ENCODE results near the gene HLA-DQB2.
"Not testable (repeated sequence)": the region's sequence is repeated elsewhere in the genome, so short reads cannot be mapped to it uniquely, and the experiment has no call there.

The HLA-DQB2 gene

DNA sequence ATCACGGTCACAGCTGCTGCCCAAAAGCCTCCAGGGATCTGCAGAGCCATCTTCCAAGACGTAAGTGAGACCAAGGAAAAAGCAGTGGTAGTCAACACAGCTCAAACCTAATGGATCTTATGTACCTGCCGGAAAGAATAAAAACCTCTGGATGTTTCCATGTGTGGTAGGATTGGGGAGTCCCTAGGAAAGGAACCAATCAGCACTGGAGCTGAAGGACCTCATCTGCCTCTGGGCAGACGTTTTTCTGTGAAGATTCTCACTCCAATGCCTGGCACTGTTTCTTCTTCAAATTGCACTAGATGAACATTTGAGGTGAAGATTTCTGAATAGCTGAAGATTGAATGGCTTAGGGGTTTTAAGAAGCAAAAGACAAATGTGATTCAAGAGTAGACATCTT lies at the start of gene HLA-DQB2:
HLA-DQB2 (minus strand) TSS at position 112 of the 400 bp plus-strand sequence; CDS start at position 50, 62 bp downstream.
- no peak for DNase-seq (ENCODE audit: extremely low read depth in 1 of 2, low read depth in 1 of 2)

DNA sequence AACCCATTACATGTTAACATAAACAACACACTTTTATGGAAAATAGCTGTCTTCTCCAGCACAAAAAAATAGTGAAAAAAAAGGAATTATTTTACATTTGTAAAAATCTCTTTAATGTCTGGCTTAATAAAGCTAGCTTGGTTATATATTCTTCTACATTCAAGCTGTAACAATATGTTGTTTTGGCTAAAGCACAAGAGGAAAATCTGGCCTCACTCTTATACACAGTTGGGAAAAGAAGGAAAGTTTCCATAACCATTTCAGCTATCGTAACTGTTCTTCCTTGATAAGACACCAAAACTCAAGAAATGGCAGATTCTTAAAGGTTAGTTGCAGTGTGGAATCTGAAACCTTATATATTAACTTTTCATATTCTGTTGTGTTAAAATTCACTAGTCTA lies 45.8 kb upstream of the HLA-DQB2 start:
- DNase-seq (ENCODE audit: extremely low read depth in 1 of 2, low read depth in 1 of 2) = no peak

DNA sequence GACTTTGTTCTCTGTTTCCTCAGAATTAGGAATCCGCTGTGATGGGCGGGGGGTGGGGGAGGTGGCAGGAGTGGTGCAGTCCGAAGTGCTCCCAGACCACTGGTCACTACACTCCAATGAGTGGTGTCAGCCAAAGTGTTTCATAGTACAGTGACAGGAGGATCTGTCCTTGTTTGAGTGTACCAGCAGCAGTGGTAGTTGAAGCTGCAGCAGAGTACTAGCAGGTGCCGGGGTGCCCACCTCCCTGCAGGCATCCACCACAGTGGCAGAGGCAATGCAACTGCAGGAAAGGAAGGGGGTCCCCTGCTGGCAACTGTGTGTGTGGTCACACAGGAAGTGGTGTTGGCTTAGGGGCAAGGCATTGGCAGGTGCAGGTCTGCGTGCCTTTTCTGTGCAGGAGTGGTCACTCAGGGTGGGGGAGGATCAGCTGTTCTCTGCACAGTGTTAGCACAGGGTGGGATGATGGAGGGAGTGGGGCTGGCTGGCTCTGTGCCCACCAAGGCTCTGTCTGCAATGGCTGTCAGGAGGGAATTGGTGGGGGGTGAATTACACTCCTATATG lies 43.8 kb upstream of the HLA-DQB2 start:
- no peak for DNase-seq (ENCODE audit: extremely low read depth in 1 of 2, low read depth in 1 of 2)

DNA sequence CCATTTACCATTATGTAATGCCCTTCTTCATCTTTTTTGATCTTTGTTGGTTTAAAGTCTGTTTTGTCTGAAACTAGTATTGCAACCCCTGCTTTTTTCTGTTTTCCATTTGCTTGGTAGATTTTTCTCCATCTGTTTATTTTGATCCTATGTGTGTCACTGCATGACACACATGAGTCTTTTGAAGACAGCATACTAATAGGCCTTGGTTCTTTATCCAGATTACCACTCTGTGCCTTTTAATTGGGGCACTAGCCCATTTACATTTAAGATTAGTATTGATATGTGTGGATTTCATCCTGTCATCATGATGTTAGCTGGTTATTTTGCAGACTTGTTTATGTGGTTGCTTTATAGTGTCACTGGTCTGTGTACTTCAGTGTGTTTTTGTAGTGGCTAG lies 42.1 kb upstream of the HLA-DQB2 start:
- DNase-seq (ENCODE audit: extremely low read depth in 1 of 2, low read depth in 1 of 2) = not testable (repeated sequence)

DNA sequence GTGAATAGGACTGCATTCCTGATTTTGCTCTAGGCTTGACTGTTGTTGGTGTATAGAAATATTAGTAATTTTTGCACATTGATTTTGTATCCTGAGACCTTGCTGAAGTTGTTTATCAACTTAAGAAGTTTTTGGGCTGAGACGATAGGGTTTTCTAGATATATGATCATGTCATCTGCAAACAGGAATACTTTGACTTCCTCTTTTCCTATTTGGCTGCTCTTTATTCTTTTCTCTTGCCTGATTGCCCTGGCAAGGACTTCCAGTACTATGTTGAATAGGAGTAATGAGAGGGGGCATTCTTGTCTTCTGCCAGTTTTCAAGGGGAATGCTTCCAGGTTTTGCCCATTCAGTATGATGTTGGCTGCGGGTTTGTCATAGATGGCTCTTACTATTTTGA lies 40.1 kb upstream of the HLA-DQB2 start:
- no peak for DNase-seq (ENCODE audit: extremely low read depth in 1 of 2, low read depth in 1 of 2)

DNA sequence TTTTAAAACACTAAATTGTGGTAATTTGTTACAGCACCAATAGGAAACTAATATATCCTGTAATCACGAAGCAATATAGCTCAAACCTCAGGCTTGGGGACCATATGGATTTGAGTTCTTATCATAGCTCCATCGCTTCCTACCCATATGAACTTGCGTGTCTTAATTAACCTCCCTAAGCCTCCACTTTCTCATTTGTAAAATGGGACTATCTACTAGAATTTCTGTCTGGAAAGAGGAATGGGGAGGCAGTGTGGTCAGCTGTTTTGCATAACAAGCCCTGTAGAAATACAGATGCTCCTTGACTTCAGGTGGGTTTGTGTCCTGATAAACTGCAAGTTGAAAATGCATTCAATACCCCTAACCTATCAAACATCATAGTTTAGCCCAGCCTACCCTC lies 36.4 kb upstream of the HLA-DQB2 start:
- DNase-seq (ENCODE audit: extremely low read depth in 1 of 2, low read depth in 1 of 2) = no peak

DNA sequence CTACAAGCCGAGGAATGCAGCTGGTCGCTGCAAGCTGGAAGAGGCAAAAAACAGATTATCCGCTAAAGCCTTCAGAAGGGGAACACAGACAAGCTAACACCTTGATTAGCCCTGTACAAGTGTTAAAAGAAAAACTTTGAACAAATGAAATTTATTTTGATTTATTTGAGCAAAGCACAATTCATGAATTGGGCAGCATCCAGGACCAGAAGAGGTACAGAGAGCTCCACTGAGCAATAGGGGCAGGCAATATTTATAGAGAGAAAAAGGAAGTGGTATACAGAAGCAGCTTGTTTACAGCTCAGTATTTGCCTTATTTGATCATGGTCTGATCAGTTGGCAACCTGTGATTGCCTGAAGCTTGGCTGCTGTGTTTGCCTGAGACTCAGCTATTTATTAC lies 35.8 kb upstream of the HLA-DQB2 start:
- no peak for DNase-seq (ENCODE audit: extremely low read depth in 1 of 2, low read depth in 1 of 2)

DNA sequence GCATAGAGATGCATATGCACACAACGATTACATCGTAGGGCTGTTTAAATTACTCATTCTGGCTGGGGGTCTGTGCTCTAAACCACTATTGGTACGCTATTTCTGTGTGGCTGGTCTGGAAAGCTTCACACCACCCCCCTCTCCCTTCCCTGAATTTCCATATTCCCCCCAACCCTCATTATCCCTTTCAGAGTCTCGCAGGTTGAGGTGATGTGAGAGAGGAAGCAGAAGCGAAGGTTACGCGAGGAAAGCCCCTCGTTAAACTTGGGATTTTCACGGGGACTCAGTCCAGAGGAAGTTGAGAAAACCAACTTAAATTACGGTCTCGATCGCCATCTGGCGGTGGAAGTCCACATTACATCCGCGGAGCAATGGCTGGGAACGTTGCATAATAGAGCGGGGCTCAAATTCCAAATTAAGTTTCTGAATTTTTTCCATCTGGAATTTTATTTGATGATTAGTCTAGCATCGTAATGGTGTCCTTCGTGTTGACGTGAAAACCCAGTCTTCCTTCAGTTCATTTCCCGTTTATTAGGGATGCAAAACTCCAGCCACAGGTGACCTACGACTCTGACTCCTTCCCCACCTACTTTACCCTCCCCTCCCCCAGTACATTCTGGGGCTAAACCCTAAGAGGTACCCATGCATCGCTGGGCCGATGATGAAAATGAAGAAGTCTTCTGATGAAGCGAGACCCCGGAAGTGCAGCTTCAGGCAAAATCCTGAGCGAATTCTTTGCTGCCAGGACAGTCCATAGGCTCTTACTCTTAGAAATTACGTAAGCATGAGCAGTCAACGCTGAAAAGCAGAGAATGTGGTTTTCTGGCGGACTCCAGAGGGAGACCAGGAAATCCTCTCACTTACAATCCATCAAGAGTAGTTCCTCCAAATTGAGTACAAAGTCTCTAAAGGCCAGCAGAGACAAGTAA lies 33.8 kb upstream of the HLA-DQB2 start:
- peak; percentile 25 to 39 for DNase-seq (ENCODE audit: extremely low read depth in 1 of 2, low read depth in 1 of 2)

DNA sequence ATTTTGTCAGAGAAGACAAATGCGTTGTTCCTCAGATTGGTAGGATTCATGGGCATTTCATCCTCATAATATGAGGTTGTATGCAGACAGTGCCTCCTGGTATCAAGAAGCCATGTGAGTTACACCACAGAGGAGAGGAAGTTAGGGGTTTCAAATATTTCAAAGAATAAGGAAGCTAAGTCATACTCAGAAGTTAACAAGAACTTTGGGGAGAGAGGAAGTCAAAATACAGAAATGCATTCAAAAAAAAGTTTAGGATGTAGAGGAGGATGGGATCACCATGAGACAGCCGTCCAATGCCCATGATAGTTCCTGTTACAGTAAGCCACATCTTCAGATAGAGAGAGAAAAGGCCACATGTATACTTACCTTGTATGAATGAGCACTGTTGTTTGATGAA lies 31.2 kb upstream of the HLA-DQB2 start:
- DNase-seq (ENCODE audit: extremely low read depth in 1 of 2, low read depth in 1 of 2) = no peak

DNA sequence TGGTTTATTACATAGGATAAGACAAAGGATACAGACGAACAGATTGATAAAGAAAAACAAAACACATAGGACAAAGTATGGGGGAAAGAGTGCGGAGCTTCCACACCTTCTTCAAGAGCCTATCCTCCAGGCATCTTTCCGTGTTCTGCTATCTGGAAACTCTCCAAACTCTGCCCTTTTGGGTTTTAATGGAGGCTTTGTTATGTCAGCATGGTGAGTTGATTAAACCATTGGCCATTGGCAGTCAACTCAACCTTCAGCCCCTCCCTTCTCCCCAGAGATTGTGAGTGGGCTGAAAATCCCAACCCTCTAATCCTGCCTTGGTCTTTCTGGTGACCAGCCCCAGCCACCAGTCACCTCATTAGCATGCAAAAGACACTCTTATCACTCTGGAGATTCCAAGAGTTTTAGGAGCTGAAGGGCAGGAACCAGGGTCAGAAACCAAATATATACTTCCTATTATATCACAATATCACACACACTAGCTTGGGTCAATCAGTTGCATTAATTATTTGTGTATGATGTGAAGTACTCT lies 29.6 kb upstream of the HLA-DQB2 start:
- DNase-seq (ENCODE audit: extremely low read depth in 1 of 2, low read depth in 1 of 2) = no peak

DNA sequence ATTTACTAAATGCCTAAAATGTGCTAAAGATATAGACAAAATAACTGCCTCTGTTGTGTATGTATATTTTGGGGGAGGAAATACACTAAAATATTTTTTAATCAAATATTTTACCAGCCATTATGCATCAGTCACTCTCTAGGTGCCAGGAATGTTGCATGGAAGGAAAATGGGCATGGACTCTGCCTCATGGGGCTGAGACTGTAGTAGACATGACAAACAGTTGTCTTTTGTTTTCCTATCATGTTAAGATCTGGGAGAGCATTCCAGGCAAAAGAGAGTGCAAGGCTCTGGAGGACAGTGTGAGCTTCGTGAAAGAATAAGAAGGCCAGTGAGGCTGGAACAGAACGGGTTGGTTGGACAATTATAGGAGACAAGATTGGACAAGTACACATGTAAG lies 27.0 kb upstream of the HLA-DQB2 start:
- no peak for DNase-seq (ENCODE audit: extremely low read depth in 1 of 2, low read depth in 1 of 2)

DNA sequence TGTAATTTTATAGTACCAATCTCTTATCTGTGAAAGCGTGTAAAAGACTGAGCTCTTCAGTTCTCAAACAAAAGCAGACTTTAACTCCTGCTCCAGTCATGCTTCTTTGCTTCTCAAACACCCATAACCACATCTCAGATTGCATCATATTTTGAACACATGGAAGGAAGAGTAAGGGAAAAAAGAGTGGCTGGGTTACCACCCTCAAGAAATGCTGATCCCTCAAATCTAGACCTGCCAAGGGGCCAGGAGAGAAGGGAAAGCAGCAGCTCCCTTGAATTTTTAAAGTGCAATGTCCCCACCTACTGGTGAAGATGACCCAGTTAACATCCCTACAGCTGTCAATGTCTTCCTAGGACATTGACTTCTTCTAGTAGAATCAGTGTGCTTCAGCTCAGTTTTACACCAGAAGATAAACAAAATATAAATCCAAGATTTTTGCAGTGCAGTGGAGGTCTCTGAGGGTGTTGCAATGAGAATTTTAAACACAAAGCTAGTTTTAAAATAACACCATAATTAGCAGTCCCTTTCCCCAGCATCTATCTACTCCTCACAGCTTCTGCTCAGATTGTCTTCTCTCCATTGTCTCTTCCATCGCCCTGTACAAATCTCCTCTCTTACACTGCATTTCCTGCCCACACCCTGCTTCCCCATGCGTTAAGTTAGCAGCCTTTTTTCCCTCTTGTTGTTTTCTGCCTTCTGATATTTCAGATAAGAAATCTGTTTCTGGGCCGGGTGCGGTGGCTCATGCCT lies 22.6 kb upstream of the HLA-DQB2 start:
- DNase-seq (ENCODE audit: extremely low read depth in 1 of 2, low read depth in 1 of 2) = no peak

DNA sequence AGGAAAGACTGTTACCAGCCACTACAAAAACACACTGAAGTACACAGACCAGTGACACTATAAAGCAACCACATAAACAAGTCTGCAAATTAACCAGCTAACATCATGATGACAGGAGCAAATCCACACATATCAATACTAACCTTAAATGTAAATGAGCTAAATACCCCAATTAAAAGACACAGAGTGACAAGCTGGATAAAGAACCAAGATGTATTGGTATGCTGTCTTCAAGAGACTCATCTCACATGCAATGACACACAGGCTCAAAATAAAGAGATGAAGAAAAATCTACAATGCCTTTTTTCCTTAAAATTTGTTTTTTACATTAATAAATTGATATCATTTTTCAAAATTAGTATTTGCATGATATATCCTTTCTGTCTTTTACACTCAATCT lies 19.6 kb upstream of the HLA-DQB2 start:
- not testable (repeated sequence) for DNase-seq (ENCODE audit: extremely low read depth in 1 of 2, low read depth in 1 of 2)

DNA sequence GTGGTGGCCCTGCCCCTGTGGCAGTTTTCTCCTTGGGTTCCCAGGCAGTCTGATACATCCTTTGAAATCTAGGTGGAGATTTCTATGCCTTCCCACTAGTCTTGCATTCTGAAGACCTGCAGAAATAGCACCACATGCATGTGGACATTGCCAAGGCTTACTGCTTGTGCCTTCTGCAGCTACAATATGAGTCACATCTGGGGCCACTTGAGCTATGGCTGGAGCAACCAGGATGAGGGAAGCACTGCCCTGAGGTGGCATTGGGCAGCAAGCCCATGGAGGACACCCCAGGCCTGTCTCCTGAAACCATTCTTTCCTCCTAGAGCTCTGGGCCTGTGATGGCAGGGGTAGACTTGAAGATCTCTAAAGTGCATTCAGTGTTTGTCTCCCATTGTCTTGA lies 15.7 kb upstream of the HLA-DQB2 start:
- DNase-seq (ENCODE audit: extremely low read depth in 1 of 2, low read depth in 1 of 2) = no peak

DNA sequence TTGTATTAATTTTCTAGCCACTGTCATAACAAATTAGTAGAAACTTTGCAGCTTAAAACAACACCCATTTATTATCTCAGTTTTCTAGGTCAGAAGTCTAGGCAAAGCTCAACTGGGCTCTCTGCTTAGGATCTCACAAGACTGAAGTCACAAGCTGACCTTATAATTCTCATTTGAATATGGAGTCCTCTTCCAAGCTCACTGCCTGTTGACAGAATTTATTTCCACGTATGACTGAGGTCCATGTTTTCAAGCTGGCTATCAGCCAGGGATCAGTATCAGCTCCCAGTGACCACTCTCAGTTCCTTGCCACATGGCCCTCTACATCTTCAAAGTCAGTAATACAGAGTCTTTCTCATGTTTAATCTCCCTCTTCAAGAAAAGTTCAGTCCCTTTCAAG lies 11.7 kb upstream of the HLA-DQB2 start:
- DNase-seq (ENCODE audit: extremely low read depth in 1 of 2, low read depth in 1 of 2) = no peak

DNA sequence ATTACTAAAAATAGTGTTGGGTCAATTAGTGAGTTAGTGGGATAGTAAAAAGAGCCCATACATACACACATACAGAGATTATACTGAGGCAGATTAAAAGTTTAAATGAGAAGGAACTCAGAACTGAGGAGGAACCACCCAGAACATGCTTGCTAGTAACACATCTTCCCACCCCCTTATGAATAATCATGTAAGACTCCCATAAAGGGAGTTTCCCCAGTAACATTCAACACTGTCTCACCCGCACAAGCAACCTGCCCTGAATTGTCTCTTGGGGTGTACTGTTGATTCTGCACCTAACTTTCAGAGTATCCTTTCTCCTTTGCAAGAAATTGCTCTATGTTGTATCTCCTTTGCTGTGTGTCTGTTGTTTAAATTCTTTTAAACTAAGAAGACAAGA lies 11.1 kb upstream of the HLA-DQB2 start:
- no peak for DNase-seq (ENCODE audit: extremely low read depth in 1 of 2, low read depth in 1 of 2)

DNA sequence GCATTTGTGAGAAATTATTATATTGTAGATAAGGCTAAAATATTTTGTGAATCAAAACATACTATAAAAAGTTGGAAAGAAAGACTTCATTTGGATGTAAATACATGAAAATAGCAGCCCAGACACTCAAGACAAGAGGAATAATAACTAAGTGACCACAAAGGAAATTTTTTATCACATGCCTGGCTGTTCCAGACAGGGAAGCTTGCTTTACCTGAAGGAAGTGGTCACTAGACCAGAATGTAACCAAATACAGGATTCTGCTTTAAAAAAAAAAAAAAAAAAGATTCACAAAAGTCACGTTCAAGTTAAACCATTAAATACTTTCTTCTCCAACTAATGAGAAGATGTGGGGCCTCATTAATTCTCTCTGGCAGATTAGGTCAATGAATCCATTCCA lies 9.3 kb upstream of the HLA-DQB2 start:
- no peak for DNase-seq (ENCODE audit: extremely low read depth in 1 of 2, low read depth in 1 of 2)

DNA sequence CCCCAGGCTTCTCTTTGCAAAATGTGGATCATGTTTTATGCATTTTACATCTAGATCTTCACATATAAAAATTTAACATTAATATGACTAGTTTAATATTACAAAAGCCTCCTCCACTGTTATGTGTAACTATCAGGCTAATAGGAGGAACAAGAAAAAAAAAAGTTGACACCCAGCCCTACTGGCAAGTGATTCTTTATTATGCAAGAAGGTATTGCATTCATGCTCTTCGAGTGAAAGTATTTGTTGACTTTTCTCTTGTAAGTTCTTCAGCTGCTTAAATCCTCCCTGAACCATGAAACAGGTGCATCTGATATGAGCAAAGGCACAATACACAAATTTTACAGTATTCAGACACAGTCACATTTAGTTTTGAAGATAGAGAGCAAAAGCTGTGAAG lies 716 bp upstream of the HLA-DQB2 start:
- DNase-seq (ENCODE audit: extremely low read depth in 1 of 2, low read depth in 1 of 2) = no peak

DNA sequence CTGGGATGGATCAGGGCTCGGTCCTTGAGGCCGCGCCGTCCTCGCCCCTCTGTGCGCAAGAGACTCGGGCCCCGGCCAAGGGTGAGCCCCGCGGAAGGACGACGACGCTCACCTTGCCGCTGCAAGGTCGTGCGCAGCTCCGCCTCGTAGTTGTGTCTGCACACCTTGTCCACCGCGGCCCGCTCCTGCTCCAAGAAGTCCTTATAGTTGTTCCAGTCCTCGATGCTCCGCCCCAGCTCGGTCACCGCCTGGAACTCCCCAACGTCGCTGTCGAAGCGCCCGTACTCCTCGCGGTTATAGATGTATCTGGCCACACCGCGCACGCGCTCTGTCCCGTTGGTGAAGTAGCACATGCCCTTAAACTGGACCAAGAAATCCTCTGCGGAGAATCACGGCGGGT lies 1.8 kb downstream of the HLA-DQB2 start:
- DNase-seq (ENCODE audit: extremely low read depth in 1 of 2, low read depth in 1 of 2) = no peak

DNA sequence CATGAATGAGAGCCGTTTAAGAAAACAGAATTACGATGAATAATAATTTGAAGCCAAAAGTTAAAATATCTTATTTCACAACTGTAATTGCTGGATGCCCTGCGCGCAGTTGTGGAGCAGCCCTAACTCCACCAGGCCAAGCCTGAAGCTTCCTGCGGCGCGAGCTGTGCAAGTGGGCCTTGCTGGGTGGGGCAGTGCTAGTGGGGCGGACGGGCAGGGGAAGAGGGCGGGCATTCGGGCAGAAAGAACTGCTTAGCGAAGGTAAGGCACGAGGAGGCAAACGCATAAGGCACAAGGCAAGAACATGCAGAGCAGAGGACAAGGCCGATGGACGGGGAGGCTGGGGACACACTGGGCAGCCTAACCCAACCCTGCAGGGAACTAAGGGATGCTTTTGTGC lies 2.3 kb downstream of the HLA-DQB2 start:
- DNase-seq (ENCODE audit: extremely low read depth in 1 of 2, low read depth in 1 of 2) = no peak

DNA sequence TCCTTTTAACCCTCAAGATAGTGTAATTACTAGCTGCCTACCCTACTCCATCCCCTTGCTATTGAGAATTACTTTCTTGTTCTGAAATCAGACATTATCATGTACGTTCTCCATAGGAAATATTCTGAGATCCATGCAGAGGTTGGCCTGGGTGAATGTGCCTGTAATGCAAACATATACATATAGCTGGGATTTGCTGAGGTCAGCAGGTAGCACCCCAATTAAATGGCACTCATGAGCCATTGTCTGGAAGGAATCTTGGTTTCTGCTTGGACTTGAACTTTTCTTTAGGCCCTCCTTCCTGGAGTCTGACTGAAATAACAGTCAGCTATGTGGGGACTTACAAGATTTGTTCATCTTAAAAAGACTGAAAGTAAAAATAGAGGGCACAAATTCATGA lies 3.7 kb downstream of the HLA-DQB2 start:
- no peak for DNase-seq (ENCODE audit: extremely low read depth in 1 of 2, low read depth in 1 of 2)

DNA sequence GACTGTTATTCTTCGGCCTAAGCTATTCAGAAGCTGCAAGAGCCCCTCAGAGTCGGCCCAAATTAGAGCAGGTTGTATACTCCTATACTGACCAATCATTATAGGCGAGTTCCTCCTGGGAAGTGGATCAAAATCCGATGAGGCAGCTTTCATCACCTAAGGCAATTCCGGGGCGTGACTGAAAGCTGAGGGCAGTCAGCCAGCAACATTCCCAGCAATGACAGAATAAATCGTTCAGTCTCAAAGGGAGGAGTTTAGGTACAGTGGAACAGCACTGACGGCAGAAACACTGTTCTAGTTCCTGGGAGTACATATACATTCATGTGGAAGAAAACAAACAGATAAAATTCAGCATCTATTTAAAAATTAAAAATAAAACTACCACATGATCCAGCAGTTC lies 10.8 kb downstream of the HLA-DQB2 start:
- no peak for DNase-seq (ENCODE audit: extremely low read depth in 1 of 2, low read depth in 1 of 2)

Data from stimulated activated CD8-positive, alpha-beta memory T cell treated with anti-CD3 and anti-CD28 coated beads, Interleukin-7, amount 100 ng/mL, for 48 hours (primary cell).